Measurements from ENCODE around the gene PDE8B. TPM values are rescaled to one million over a fixed set of nuclear protein-coding genes. Genes with fewer than 3 reads are reported as not detected.

Gene PDE8B
- polyA plus RNA-seq, 1 experiment: 0.02 TPM

DNA sequence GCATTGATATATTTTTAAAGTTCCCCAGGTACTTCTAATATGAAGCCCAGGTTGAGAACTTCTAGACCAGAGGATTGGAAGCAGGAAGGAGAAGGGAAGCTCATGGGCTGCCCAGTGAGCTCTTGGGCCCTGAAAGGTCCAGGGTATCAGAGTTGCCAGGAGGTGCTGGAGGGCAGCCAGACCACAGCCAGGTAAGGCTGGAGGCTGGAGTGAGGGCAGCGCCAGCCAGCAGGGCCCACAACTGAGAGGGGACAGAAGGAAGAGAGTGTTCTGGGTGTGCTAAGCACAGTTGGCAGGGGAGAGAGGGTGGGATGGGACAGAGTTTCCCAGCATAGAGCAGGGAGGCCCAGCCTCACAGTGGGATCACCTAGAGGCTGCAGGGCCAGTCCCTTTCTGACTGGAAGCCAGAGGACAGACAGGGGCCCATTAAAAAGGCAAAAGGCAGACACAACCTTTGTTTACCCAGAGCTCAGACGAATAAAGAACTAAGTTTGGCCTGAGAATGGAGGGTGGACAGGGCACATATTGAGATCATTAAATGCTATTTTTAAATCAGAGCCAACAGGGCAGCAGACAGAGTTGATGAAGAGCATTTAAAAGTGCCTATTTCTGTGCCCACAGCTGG, 94.9 kb downstream of the PDE8B start:
- no peak overlapping the region for H3K27ac ChIP-seq (ENCODE audit: low read depth, low read length)
- CTCF ChIA-PET: interaction anchor here (1.4 kb wide), 1 partner anchor 161 kb away, joined by 3 read pairs; no protein-coding TSS in a partner anchor
- POLR2A ChIA-PET: no interaction called here

GRCh38 chr5:77305956-77306355, 95.5 kb downstream of the PDE8B start:
- POLR2A ChIA-PET: no interaction called here
- H3K9me3 ChIP-seq (ENCODE audit: control insufficient read depth, insufficient read depth, low read length): no peaks in the 10 kb centered on the region
- no peak for DNase-seq (ENCODE audit: low read depth, low spot score)
- no peaks in the 10 kb centered on the region for H3K27me3 ChIP-seq (ENCODE audit: control insufficient read depth, insufficient read depth, low read length)
- no peak overlapping the region for H3K4me3 ChIP-seq (ENCODE audit: low read depth, low read length)
- CTCF ChIA-PET: no interaction called here
- TF ChIP-seq CTCF (IDR thresholded peaks at IDR 0.05; ENCODE audit: low read depth, low read length): no peak
- no peak overlapping the region for H3K27ac ChIP-seq (ENCODE audit: low read depth, low read length)

More for the DNA sequence above, 94.9 kb downstream of the PDE8B start:
- DNase-seq (ENCODE audit: low read depth, low spot score): no peak
- no peaks in the 10 kb centered on the region for H3K9me3 ChIP-seq (ENCODE audit: control insufficient read depth, insufficient read depth, low read length)
- H3K4me3 ChIP-seq (ENCODE audit: low read depth, low read length): no peak overlapping the region
- TF ChIP-seq CTCF (IDR thresholded peaks at IDR 0.05; ENCODE audit: low read depth, low read length): no peak
- no peaks in the 10 kb centered on the region for H3K27me3 ChIP-seq (ENCODE audit: control insufficient read depth, insufficient read depth, low read length)

DNA sequence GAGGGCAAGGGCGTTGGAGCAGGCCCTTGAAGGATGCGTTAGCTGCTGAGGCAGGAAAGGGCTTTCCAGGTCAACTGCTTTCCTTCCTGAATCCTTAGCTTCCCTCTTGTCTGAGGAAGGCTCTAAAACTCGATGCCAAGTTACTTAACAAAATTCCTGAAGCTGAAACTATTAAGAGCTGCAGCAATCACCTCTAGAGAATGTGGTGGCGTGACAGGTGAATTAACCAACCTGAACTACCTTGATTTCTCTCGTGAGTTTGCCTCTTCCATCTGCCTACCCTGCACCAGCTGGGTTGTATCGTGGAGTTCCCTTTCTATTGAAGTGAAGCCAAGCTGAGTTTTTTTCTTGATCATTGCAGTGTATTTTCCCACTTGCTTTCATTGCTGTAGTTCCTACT, 96.1 kb downstream of the PDE8B start:
- Histone ChIP-seq H3K27ac (ENCODE audit: low read depth, low read length) (no peak overlapping the region), H3K9me3 (ENCODE audit: control insufficient read depth, insufficient read depth, low read length) (no peaks in the 10 kb centered on the region), H3K27me3 (ENCODE audit: control insufficient read depth, insufficient read depth, low read length) (no peaks in the 10 kb centered on the region), H3K4me3 (ENCODE audit: low read depth, low read length) (no peak overlapping the region)
- no peak for TF ChIP-seq CTCF (IDR thresholded peaks at IDR 0.05; ENCODE audit: low read depth, low read length)
- ChIA-PET POLR2A (no interaction called here), CTCF (no interaction called here)
- no peak for DNase-seq (ENCODE audit: low read depth, low spot score)

DNA sequence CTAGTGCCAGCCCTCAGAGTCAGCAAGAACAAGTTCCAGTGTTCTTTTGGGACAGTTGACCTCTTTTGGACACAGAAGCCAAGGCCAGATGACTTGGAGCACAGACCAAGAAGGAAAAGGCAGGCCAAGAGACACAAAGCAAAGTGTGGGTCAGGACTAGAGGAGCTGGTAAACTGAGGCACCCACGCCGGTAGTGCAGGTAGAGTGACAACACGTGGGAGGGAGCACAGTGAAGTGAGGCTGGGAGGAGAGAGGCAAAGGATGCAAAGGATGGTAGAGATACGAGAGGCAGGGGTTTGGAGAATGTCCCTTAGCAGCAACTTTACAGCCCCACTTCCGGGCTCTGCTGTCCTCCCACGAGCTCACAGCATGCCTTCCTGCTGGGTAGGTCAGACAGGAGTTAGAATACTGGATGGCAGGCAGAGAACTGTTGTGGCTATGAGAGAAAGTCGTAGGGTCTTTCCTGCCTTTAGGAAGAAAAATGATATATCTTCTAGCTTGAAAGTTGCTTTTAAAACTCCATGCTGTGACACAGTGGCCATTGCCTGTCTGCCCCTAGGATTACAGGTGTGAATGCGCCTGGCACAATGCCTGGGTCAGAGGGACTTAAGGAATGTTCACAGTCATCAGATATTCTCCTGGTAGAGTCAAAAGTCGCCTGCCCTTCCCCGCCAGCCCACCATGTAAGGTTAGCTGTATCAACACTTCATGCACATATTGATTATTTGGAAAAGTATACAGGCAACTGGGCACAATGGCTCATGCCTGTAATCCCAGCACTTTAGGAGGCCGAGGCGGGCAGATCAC, 97.9 kb downstream of the PDE8B start:
- no peak overlapping the region for H3K4me3 ChIP-seq (ENCODE audit: low read depth, low read length)
- H3K27me3 ChIP-seq (ENCODE audit: control insufficient read depth, insufficient read depth, low read length): no peaks in the 10 kb centered on the region
- no peak for TF ChIP-seq CTCF (IDR thresholded peaks at IDR 0.05; ENCODE audit: low read depth, low read length)
- no peak for DNase-seq (ENCODE audit: low read depth, low spot score)
- POLR2A ChIA-PET: no interaction called here
- H3K27ac ChIP-seq (ENCODE audit: low read depth, low read length): no peak overlapping the region
- CTCF ChIA-PET: interaction anchor here (0.7 kb wide), 1 partner anchor 164 kb away, joined by 3 read pairs; no protein-coding TSS in a partner anchor
- H3K9me3 ChIP-seq (ENCODE audit: control insufficient read depth, insufficient read depth, low read length): no peaks in the 10 kb centered on the region

DNA sequence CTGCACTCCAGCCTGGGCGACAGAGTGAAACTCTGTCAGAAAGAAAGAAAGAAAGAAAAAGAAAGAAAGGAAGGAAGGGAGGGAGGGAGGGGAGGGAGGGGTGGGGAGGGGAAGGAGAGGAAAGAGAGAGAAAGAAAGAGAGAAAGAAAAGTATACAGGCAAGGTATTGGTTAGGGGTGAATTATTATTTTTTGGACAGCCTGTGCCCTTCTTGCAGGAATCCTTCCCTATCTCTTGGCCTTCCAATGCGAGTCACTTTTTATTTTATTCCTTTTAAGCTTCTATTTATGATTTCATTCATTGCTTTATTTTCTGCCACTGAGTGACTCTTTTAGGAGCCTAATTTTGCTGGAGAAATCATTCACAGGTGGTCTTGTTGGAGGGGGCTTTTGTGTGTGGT, 98.7 kb downstream of the PDE8B start:
- Histone ChIP-seq H3K27me3 (ENCODE audit: control insufficient read depth, insufficient read depth, low read length) (no peaks in the 10 kb centered on the region), H3K4me3 (ENCODE audit: low read depth, low read length) (no peak overlapping the region), H3K27ac (ENCODE audit: low read depth, low read length) (no peak overlapping the region), H3K9me3 (ENCODE audit: control insufficient read depth, insufficient read depth, low read length) (no peaks in the 10 kb centered on the region)
- no peak for DNase-seq (ENCODE audit: low read depth, low spot score)
- ChIA-PET CTCF (no interaction called here), POLR2A (interaction anchor here (0.7 kb wide), 1 partner anchor 55 kb away, joined by 3 read pairs; no protein-coding TSS in a partner anchor)
- TF ChIP-seq CTCF (IDR thresholded peaks at IDR 0.05; ENCODE audit: low read depth, low read length): no peak
